ENCODE data around the gene WDR27.

WDR27 gene

GRCh38 chr6:169558774-169559441 is 142.9 kb downstream of the WDR27 start:
- no peak for DNase-seq

- no peak for DNase-seq
Measured at GRCh38 chr6:169558378-169558773, 143.5 kb downstream of the WDR27 start.

GRCh38 chr6:169557887-169558286 is 143.9 kb downstream of the WDR27 start:
- DNase-seq: no peak

GRCh38 chr6:169556758-169557548 is 144.9 kb downstream of the WDR27 start:
- no peak for DNase-seq

GRCh38 chr6:169555971-169556617 is 145.7 kb downstream of the WDR27 start:
- DNase-seq: no peak

- no peak for DNase-seq
Measured at GRCh38 chr6:169545982-169546381, 155.8 kb downstream of the WDR27 start.

- DNase-seq: no peak
Measured at GRCh38 chr6:169543704-169544103, 158.1 kb downstream of the WDR27 start.

- DNase-seq: no peak
Measured at GRCh38 chr6:169542491-169542890, 159.3 kb downstream of the WDR27 start.

GRCh38 chr6:169539176-169539897 is 162.5 kb downstream of the WDR27 start:
- DNase-seq: no peak

GRCh38 chr6:169536446-169537170 is 165.2 kb downstream of the WDR27 start:
- DNase-seq: no peak

- DNase-seq: no peak
Measured at GRCh38 chr6:169534039-169534421, 167.8 kb downstream of the WDR27 start.

GRCh38 chr6:169533301-169534038 is 168.4 kb downstream of the WDR27 start:
- DNase-seq: no peak

- DNase-seq: no peak
Measured at GRCh38 chr6:169530752-169531123, 171.1 kb downstream of the WDR27 start.

GRCh38 chr6:169529931-169530751 is 171.7 kb downstream of the WDR27 start:
- no peak for DNase-seq

- DNase-seq: no peak
Measured at GRCh38 chr6:169528755-169529154, 173.1 kb downstream of the WDR27 start.

- DNase-seq: no peak
Measured at GRCh38 chr6:169527306-169527705, 174.5 kb downstream of the WDR27 start.

GRCh38 chr6:169521825-169522224 is 180.0 kb downstream of the WDR27 start:
- DNase-seq: no peak

GRCh38 chr6:169520104-169520503 is 181.7 kb downstream of the WDR27 start:
- no peak for DNase-seq

- DNase-seq: no peak
Measured at GRCh38 chr6:169518451-169518850, 183.4 kb downstream of the WDR27 start.

- no peak for DNase-seq
Measured at GRCh38 chr6:169513478-169514193, 188.2 kb downstream of the WDR27 start.

Data from NCI-H2171 (cell line).